LoVo (cell line): ENCODE data around the gene DOCK9.

Experiments
- DNase-seq: peaks from one replicate; pipeline ENCODE4 v3.0.0-alpha.2; 2016; ENCODE audit warnings: low spot score

DOCK9 gene, protein sequence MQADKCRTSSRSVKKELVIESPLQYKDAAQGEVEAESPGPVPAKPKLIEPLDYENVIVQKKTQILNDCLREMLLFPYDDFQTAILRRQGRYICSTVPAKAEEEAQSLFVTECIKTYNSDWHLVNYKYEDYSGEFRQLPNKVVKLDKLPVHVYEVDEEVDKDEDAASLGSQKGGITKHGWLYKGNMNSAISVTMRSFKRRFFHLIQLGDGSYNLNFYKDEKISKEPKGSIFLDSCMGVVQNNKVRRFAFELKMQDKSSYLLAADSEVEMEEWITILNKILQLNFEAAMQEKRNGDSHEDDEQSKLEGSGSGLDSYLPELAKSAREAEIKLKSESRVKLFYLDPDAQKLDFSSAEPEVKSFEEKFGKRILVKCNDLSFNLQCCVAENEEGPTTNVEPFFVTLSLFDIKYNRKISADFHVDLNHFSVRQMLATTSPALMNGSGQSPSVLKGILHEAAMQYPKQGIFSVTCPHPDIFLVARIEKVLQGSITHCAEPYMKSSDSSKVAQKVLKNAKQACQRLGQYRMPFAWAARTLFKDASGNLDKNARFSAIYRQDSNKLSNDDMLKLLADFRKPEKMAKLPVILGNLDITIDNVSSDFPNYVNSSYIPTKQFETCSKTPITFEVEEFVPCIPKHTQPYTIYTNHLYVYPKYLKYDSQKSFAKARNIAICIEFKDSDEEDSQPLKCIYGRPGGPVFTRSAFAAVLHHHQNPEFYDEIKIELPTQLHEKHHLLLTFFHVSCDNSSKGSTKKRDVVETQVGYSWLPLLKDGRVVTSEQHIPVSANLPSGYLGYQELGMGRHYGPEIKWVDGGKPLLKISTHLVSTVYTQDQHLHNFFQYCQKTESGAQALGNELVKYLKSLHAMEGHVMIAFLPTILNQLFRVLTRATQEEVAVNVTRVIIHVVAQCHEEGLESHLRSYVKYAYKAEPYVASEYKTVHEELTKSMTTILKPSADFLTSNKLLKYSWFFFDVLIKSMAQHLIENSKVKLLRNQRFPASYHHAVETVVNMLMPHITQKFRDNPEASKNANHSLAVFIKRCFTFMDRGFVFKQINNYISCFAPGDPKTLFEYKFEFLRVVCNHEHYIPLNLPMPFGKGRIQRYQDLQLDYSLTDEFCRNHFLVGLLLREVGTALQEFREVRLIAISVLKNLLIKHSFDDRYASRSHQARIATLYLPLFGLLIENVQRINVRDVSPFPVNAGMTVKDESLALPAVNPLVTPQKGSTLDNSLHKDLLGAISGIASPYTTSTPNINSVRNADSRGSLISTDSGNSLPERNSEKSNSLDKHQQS (N-terminal part only)

DNA sequence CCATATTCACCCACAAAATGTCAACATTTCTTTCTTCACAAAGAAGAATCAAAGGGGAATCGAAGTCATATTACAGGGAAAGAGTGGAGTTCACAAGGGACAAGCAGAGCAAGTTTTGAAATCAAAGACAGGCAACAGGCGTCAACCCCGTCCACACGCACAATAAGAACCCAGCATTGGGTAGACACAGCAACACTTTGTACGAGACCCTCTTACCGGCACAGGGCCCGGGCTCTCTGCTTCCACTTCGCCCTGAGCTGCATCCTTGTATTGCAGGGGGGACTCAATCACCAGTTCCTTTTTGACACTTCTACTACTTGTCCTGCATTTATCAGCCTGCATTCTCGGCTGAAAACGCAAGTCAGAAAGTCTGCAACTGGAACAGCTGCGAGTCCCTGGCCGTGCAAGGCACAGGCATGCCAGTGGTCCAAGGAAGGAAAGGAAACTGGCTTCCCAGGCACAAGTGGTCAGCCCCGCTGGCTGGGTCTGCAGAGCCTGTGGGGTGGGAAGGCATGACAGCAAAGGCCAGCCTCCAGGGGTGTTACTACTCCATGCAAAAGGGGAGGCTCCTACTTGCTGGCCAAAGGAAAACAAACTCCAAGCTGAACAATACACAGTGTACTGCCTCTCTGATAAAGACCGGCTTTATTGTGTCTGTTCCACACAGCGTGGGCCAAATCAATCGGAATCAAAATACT, at the start of gene DOCK9:
DOCK9 (minus strand) TSS at position 497 of the 698 bp plus-strand sequence; CDS start at position 342, 155 bp downstream.
- DNase-seq: no peak

DNA sequence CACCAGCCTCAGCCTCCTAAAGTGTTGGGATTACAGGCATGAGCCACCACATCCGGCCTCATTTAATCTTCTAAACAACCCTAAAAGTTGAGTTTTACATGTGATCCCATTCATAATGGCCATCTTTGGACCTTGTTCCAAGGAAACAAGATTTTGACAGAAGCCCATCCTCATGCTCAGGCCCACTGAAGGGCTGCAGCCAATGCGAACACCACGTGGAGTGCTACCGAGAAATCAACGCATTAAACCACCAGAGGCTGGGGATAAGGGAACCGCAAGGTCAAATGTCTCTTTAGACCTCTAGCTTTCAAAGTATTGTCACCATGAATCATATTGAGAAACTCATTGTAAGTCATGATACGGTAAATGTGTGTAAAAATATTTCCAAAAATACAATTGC, 49.4 kb upstream of the DOCK9 start:
- DNase-seq: no peak

DNA sequence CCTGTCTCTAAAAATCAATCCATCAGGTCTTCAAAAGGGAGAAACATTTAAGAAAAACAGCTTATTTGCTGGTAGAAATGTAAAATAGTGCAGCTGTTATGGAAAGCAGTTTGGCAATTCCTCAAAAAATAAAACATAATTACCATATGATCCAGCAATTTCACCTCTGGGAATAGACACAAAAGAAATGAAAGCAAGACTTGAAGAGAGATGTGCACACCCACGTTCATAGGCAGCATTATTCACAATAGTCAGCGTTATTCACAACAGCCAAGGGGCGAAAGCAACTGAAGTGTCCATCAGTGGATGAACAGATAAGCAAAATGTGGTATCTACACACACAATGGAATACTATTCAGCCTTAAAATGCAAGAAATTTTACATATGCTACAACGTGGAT, 45.1 kb upstream of the DOCK9 start:
- no peak for DNase-seq

DNA sequence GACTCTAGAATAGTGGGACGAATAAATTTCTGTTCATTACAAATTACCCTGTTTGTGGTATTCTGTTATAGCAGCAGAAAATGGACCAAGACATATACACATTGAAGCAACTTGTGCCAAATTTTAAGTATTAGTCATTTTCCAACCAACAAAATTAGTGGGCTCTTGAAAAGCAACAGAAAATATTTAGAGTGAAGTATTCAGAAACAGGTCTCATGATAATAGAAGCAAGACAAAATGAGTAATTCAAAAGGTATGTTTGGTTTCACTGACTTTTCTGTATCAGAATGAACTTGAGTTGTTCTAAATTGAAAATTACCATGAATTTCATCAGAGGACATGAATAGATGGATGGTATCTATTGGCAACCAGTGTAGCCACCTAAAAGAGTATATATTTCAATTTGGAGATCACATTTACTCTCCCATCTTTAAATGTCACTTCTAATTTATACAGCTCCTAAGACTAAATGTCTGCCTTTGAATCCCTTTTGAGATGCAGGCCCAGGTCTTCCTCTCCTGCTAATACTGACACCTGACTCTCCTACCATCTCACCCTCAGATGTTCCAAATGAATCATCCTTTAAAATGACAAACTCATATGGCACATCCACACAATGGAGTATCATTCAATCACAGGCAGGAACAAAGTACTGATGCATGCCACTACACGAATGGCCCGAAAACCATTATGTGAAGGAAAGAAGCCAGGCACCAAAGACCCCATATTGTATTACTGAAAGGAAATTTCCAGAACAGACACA, 40.7 kb upstream of the DOCK9 start:
- DNase-seq: no peak

DNA sequence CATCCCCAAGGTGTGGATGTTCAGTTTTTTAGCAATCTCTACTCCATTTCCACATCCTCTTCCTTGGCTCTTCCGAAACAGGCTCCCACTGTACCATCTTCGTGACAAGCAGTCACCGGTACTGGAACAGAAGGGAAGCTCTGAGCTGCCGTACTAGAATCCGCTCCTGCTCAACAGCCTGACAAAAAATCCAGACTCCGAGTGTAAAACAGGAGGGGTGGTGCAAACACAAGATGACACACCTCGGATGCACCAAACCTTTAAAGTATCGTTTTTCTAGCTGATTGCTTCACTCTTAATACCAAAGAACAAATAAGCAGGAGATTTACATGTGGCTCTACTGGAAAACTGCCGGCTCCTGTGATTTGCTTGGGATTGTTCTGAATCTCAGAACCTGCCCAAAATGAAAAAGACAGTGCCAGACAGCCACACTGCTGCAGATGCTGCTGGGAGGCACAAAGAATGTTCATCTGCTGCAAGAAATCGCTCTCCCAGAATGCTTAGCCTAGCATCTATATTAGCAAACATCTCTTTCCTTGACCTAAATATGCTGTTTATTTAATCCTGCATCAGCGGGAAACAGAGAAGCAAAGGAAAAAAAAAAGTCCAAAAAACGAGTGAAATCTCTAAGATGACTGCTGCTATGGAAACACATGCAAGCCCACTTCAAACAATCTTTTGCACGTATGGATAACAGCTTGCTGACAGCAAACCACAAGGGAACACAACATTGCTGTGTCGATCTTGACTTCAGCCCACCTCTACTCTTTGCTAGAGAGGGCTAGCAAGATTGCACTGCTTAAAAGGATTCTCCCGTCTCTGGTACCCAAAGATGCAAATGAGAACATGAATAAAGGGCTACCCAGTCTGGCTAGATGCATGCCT, 38.0 kb upstream of the DOCK9 start:
- no peak for DNase-seq

DNA sequence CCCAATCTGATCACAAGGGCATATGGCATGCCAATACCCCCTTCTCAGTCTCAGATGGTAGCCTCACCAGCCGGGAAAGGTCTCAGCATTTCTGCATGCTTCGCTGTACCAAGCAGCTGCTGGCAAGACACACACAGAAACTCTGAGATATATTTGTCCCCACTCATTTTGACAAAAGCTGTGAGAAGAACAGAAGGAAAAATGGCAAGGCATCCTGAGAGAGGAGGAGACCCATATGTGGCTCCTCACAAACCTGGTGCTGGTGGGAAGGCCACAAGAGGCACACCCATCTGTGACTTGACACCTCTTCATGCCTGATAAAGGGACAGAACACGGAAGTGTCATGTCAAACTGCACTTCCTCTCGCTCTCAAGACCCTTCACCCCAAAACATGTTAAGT, 36.7 kb upstream of the DOCK9 start:
- DNase-seq: no peak

DNA sequence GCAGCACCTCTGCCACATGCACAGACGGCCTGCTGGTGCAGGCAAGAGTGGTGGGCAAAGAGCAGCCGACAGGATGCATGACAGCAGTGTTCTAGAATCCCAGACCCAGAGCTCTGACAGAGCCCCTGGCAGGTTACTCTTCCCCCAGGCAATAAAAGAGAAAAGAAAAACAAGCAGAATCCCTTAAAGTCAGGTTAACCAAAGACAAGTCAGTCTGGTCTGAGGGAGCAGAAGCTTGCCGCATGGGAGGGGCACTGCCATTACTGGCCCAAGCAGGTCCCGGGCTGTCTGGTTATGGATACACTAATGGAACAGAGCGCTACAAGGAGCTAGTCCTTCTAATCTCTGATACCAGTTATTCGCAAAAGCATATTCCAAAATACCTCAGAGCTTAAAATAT, 36.1 kb upstream of the DOCK9 start:
- no peak for DNase-seq

DNA sequence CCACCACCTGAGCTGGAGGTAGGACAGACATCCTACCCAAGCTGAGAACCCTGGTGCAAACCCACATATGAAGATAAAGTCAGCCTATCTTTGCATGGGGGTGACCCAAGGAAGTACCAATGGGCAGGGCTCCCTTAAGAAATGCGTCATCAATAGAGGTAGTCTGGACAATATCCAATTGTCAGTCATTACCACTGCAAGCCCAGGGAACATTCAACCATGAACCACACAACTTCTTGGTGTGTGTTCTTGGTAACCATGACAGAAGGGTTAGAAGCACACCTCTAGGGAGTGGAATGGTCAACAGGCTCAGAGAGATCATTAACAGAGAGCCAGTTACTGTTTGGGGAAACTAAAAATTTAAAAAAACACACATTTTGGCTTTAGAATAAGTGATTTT, 34.7 kb upstream of the DOCK9 start:
- no peak for DNase-seq

DNA sequence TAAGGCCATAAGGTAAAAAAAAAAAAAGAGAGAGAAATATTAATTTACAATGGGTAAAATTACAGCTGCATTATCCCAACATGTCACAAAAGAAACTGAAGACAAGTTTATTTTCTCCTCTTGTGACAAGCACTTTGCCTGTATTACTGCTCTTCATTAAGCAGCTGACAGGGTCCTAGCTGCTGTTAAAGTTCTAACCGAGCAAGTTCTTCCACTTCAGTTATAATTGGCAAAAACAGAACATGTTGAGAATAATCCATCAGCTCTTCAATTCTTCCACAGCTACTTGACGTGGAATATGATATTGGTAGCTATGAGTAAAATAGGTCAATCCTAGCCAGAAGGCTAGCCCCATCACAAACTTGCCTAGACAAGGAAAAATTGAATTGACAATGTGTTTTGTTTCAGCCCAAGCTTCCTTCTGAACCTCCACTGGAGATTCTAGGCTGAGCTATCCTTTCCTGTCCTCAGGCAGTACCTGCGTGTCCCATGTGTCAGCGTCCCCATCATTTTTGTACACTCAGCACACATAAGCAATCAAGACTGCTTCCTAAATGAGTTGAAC, 32.2 kb upstream of the DOCK9 start:
- no peak for DNase-seq

DNA sequence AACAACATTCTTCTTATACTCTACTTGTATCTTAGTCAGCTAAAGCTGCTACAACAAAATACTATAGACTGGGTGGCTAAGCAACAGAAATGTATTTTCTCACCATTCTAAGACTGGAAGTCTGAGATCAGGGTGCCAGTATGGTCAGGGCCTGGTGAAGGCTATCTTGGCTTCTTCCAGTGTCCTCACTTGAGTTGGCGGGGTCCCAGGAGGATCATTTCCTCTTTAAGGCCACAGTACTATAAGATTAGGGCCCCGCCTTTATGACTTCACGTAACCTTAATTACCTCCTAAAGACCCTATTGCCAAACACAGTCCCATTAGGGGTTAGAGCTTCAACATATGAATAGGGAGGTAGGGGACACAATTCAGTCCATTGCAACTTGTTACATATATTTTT, 30.7 kb upstream of the DOCK9 start:
- DNase-seq: no peak

DNA sequence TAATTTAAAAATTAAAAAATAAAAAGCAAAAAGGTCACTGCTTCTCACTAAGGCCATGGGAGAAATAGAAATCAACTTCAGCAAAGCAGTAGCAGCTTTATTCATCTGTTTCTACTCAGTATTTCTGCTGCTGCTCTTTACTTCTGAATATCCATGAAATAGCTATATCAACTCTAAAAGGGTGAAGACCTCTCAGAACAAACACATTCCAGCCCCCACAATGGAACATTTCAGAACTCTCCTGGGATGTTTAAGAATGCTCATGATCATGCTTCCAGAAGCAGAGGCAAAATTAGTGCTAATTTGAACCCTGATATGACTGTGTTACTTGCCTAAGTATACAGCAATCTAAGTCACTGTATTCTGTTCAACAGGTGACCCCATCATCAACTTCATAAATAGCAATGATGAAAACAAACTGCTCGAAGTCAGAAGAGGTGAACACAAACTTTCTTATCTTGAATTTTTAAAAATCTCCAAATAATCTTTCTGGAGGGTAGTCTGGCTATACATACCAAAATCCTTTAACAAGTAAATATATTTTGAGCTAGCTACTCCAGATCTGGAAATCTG, 29.6 kb upstream of the DOCK9 start:
- no peak for DNase-seq

DNA sequence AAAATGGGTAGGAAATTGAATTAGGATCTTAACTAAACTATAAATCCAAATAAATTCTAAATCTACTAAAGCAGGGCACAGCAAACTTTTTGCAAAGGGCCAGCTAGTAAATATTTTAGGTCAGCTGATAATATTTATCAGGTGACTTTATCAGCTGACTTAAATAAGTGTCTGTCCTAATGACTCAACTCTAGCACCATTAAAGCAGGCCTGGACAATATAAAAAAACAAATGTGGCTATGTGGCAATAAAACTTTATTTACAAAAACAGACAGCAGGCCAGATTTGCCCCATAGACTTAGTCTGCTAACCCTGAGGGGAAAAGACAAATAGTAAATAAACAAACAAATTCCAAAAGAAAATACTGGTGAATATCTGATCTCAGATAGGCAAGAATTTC, 27.7 kb upstream of the DOCK9 start:
- no peak for DNase-seq

DNA sequence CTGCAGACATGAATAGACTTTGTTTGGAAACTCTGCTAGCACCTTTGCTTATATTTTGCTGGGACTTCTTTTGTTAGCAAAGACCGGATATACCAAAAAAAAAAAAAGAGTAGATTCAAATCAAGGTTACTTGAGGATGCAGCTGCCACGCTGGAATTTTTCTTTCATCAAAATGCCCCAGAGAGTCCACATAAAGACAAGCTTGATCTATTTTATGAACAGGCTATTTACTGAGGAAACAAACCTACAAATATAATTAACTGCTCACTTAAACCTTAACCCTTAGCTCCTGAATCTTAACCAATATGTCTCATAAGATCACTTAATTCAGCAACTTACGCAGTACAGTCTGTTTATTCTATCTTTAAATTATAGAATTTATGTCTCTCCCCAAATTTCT, 27.1 kb upstream of the DOCK9 start:
- DNase-seq: no peak

DNA sequence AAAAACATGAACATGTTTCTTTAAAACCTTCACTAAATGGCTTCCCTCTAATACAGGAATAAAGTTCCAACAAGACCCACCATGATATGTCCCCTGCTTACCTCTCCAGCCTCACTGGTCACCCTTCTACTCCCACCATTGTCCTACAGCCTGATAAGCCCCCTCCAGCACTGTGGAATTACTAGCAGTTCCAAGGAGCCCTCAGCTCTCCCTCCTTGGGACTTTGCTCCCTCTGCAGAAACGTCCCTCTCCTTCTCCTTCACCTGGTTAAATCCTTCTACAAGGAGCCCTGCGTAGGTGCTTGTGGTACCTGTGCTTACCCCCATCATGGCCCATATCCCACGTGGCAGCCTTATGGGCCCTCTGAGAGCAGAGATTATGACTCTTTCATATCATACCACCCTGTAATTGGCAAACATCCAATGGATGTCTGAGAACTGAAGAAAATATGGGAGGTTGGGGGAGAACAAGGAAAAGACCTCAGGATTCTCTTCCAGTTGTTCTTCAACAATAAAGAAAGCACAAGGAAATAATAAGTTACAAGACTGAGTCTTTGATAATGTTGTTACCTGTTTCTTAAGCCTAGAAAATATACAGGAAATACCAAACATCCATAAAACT, 26.1 kb upstream of the DOCK9 start:
- no peak for DNase-seq

DNA sequence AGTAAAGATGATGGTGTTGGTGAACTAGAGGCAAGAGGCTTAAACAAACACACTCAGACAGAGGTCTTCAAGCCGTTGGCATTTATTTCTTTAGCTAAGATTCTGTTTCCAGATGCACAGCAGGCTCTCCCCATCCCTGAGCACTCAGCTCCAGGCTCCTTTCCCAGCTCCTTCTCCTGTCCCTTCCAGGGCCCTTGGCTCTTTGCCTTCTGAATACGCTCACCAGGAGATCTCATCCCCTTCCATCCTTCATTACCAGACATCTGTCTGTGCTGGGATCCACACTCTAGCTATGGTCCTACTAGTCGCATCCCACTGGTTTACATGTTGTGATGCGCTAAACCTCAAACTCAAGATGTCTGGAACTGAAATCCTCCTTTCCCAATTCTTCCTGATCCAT, 25.3 kb upstream of the DOCK9 start:
- DNase-seq: no peak

DNA sequence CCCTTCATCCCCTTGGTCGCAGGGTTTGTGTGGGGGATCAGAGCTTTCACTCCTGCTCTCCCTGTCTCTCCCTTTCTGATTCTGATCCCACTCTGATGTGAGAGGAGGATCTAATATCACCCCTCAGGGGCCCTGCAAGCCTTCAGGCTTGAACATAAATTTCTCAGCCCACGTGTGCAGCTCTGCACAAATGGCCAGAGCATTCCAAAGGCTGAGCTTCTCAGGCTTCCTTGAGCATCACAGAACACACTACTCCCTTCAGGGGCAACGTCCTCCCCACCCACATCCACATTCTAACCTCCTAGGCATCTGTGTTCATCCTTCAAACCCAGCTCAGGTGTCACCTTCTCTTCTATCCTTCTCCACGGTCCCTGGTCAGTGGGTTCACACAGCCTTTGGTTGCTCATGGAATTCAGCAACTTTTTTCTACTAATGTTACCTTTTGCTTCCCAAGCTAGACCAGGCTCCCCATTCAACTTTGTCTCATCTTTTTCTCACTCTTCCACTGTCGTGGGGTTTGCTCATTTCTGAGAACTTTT, 24.4 kb upstream of the DOCK9 start:
- DNase-seq: no peak

DNA sequence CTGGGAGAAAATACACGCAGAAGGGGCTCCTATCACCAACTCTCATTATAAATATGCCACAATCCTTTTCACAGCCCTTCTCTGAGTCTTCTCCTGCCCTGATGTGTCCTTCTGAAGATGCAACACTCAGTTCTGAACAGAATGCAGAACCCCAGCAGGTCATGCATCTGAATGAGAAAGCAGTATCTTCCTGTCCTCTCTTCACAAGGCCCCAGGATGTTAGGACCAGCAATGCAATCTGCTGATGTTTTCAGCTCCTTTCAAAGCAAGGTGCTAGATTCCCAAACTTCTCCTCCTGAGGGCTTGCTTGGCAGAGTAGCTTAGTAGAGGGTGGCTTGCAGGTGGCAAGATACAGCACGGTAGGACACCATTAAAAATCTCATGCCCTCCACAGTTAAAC, 22.3 kb upstream of the DOCK9 start:
- DNase-seq: no peak

DNA sequence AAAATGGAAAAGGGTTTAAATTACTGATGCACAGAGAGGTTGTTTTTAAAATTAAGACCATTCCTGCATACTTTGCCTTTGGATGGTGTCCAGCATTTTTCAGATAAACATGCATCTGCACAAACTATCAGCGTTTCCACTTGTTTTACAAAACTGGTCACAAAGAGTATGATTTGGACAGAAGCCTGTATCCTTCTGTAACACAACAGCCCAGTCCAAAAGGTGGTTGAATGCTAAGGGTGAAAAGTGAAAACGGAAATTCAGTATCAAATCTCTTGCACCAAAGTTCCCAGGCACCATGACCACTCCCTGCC, 21.7 kb upstream of the DOCK9 start:
- DNase-seq: no peak
